ENCODE results near the gene KLHL7. TPM values are rescaled to one million over a fixed set of nuclear protein-coding genes. Genes with fewer than 3 reads are reported as not detected.

KLHL7 gene
- total RNA-seq, 4 donors from 2014 or later, result 21.3 to 45.9 (median 27.6) TPM

DNA sequence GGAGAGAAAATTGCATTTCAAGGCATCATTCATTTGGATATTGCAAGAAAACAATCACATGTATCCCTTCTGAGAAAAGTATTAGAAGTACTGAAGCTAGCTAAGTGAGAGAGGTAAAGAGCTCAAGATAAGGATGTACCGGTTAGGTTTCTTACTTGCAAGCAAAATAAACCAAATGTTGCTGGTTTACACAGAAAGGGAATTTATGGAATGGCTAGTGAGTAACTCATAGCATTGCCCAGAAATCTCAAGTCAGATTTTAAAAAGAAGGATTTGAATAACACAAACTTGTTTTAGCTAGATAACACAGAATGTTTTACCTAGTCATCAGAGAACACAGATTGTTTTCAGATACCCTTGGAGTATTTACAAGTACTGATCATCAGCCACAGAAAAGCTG, 30.6 kb downstream of the KLHL7 start:
- ATAC-seq, result no peak
- no peak overlapping the region for H3K27ac ChIP-seq
- no peaks in the 10 kb centered on the region for H3K4me1 ChIP-seq
- H3K4me3 ChIP-seq, result no peak overlapping the region
- H3K27me3 ChIP-seq, result no peaks in the 10 kb centered on the region
- TF ChIP-seq EP300 (IDR thresholded peaks at IDR 0.05) (no peak), POLR2A (IDR thresholded peaks at IDR 0.05) (no peak), POLR2AphosphoS5 (IDR thresholded peaks at IDR 0.05) (no peak)
- peaks cover 0 to 14% of the 10 kb centered on the region in 2 donors for H3K36me3 ChIP-seq
- no peaks in the 10 kb centered on the region for H3K9me3 ChIP-seq
- 69 to 83% methylated on average over 1 of the region's 1 CpG for WGBS, 2 donors (ENCODE audit: low coverage in 1 of 2)

DNA sequence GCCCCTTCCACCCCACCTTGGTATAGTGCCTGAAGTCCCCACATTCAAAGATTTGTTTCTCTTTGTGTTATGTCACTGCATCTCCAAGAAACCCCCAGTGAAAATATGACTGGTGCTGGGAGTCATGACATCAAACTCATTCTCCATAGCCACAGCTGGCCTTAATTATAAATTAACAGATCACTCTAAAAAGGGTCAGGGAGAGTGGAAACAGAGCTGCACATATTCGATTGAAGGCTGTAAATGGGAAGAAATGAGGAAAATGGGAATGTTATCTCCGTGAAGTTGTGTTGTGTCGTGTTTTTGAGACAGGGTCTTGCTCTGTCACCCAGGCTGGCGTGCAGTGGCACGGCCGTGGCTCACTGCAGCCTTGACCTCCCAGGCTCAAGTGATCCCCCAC, 52.1 kb downstream of the KLHL7 start:
- ATAC-seq, result no peak
- Histone ChIP-seq H3K9me3 (no peaks in the 10 kb centered on the region), H3K36me3 (peaks cover 0 to 66% of the 10 kb centered on the region in 2 donors), H3K4me3 (no peak overlapping the region), H3K27ac (no peak overlapping the region), H3K4me1 (no peaks in the 10 kb centered on the region), H3K27me3 (no peaks in the 10 kb centered on the region)
- WGBS, 2 donors (ENCODE audit: low coverage in 1 of 2), result 50 to 83% methylated on average over 2 to 4 of the region's 6 CpGs
- no peak for TF ChIP-seq POLR2A (IDR thresholded peaks at IDR 0.05)
- no peak for TF ChIP-seq EP300 (IDR thresholded peaks at IDR 0.05)
- TF ChIP-seq, protein P1, sequence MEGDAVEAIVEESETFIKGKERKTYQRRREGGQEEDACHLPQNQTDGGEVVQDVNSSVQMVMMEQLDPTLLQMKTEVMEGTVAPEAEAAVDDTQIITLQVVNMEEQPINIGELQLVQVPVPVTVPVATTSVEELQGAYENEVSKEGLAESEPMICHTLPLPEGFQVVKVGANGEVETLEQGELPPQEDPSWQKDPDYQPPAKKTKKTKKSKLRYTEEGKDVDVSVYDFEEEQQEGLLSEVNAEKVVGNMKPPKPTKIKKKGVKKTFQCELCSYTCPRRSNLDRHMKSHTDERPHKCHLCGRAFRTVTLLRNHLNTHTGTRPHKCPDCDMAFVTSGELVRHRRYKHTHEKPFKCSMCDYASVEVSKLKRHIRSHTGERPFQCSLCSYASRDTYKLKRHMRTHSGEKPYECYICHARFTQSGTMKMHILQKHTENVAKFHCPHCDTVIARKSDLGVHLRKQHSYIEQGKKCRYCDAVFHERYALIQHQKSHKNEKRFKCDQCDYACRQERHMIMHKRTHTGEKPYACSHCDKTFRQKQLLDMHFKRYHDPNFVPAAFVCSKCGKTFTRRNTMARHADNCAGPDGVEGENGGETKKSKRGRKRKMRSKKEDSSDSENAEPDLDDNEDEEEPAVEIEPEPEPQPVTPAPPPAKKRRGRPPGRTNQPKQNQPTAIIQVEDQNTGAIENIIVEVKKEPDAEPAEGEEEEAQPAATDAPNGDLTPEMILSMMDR (IDR thresholded peaks at IDR 0.05), result no peak
- TF ChIP-seq POLR2AphosphoS5 (IDR thresholded peaks at IDR 0.05), result no peak

DNA sequence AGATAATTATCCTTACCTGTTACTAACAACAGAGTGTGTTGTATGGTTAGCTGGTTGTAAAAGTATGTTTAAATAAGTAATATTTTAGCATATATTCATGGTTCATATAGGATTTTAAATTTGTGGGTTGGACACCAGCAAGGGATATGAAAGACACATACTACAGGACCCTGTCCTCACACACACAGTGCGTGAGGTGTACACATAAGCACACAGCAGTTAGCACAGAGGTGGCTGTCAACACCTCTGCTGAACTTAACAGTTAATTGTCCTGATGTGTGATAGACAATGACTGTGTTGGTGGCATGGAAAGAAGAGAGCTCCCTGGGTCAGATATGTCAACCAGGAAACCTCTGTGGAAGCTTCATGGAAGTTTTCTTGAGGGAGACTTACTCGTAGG, 53.0 kb downstream of the KLHL7 start:
- TF ChIP-seq, protein P1 (IDR thresholded peaks at IDR 0.05), result no peak
- no peak for TF ChIP-seq EP300 (IDR thresholded peaks at IDR 0.05)
- no peak for TF ChIP-seq POLR2AphosphoS5 (IDR thresholded peaks at IDR 0.05)
- no peak for TF ChIP-seq POLR2A (IDR thresholded peaks at IDR 0.05)
- WGBS, 2 donors (ENCODE audit: low coverage in 1 of 2), result 92 to 100% methylated on average over 2 of the region's 2 CpGs
- no peak for ATAC-seq
- Histone ChIP-seq H3K27me3 (no peaks in the 10 kb centered on the region), H3K36me3 (peaks cover 0 to 57% of the 10 kb centered on the region in 2 donors), H3K4me1 (no peaks in the 10 kb centered on the region), H3K27ac (no peak overlapping the region), H3K4me3 (no peak overlapping the region), H3K9me3 (no peaks in the 10 kb centered on the region)

DNA sequence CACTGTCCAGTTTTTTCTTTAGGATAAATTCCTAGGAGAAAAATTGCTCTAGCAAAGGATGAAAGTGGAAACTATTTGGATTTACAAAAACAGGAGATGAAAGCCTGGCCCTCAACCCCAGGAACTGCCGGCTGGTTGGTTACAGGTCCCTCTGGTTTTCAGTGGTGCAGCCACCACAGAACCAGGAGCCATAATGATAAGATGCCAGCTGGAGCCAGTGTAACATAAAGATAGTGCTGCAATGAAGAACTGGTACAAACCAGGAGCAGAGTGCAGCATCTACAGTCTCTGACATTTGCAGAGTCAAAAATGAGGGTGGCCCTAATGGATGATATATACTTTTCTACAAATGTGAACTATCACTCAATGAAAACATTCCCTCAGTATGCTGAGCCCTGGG, 55.9 kb downstream of the KLHL7 start:
- WGBS, 2 donors (ENCODE audit: low coverage in 1 of 2), result 80 to 100% methylated on average over 1 of the region's 1 CpG
- Histone ChIP-seq H3K4me3 (no peak overlapping the region), H3K36me3 (peaks cover 0 to 40% of the 10 kb centered on the region in 2 donors), H3K27me3 (no peaks in the 10 kb centered on the region), H3K27ac (no peak overlapping the region), H3K9me3 (no peaks in the 10 kb centered on the region), H3K4me1 (no peaks in the 10 kb centered on the region)
- ATAC-seq, result no peak
- TF ChIP-seq EP300 (IDR thresholded peaks at IDR 0.05) (no peak), POLR2AphosphoS5 (IDR thresholded peaks at IDR 0.05) (no peak), POLR2A (IDR thresholded peaks at IDR 0.05) (no peak)
- TF ChIP-seq, protein P1 (IDR thresholded peaks at IDR 0.05), result no peak

DNA sequence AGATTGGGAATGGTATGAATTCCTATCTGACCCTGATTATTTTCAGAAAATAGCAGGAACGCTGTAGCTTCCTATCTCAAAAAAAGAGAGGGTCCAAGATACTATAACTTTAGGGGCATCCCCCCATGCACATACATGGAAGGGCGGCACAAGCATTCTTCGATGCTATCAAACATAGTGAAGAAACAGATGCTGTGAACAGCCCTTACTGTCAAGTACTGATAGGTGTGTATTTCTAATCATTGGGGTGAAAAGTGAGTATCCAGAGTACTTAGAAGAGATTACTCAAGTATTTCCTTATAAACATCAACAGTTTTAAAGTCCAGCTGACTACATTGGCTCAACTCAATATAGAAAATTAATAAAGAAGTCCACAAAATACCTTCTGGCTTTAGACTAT, 59.3 kb downstream of the KLHL7 start:
- WGBS, 2 donors (ENCODE audit: low coverage in 1 of 2), result 96 to 97% methylated on average over 3 of the region's 3 CpGs
- Histone ChIP-seq H3K36me3 (peaks cover 0 to 30% of the 10 kb centered on the region in 2 donors), H3K9me3 (no peaks in the 10 kb centered on the region), H3K27ac (no peak overlapping the region), H3K4me1 (no peaks in the 10 kb centered on the region), H3K4me3 (no peak overlapping the region), H3K27me3 (no peaks in the 10 kb centered on the region)
- ATAC-seq, result no peak
- TF ChIP-seq EP300 (IDR thresholded peaks at IDR 0.05) (no peak), POLR2AphosphoS5 (IDR thresholded peaks at IDR 0.05) (no peak), POLR2A (IDR thresholded peaks at IDR 0.05) (no peak)
- TF ChIP-seq, protein P1 (IDR thresholded peaks at IDR 0.05), result no peak

Data from gastroesophageal sphincter (tissue), 4 donors.